Measurements from ENCODE around the gene CSTPP1.
"Not testable (repeated sequence)": the region's sequence is repeated elsewhere in the genome, so short reads cannot be mapped to it uniquely, and the experiment has no call there.

Gene CSTPP1

GRCh38 chr11:47187723-47188122 is 251.2 kb downstream of the CSTPP1 start:
- DNase-seq (ENCODE audit: extremely low read depth, low read depth): no peak
- TF ChIP-seq CTCF (IDR thresholded peaks at IDR 0.05; ENCODE audit: low read depth, low read length): no peak

DNA sequence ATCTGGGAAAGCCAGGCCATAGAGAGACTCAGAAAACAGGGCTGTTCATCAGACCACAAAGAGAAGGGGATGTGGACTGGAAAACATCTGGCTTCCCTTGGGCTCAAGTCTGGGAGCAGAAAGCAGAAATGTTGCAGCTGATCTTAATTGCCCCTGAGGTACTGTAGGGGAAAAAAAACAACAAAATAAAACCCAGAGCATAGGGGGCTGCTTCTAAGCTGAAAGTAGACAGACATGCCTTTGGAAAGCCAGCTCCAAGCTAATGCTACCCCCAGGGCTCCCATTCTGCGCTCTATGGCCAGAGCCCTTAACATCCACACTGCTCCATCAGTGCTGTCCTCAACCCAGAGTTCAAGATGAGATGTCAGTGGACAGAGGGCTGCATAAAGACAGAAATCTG is 251.7 kb downstream of the CSTPP1 start:
- DNase-seq (ENCODE audit: extremely low read depth, low read depth): no peak
- TF ChIP-seq CTCF (IDR thresholded peaks at IDR 0.05; ENCODE audit: low read depth, low read length): no peak

GRCh38 chr11:47189100-47189834 is 252.7 kb downstream of the CSTPP1 start:
- no peak for TF ChIP-seq CTCF (IDR thresholded peaks at IDR 0.05; ENCODE audit: low read depth, low read length)
- DNase-seq (ENCODE audit: extremely low read depth, low read depth): no peak

DNA sequence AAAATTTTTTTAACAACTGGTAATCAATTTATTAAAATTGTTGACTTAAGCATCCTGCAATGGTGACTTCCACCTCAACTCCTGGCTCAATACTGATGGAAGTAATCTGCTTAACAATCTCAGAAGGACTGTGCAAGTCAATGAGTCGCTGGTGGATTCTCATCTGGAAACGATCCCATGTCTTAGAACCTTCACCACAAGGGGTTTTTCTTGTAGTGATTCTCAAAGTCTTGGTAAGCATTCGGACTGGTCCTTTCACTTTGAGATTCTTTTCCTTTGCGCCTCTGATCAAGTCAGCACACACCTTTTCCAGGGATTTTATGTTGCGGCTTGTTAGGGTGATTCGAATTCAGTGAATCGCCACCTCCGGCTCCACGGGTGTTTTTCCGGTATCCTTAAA is 254.6 kb downstream of the CSTPP1 start:
- not testable (repeated sequence) for DNase-seq (ENCODE audit: extremely low read depth, low read depth)

- TF ChIP-seq CTCF (IDR thresholded peaks at IDR 0.05; ENCODE audit: low read depth, low read length): no peak
- no peak for DNase-seq (ENCODE audit: extremely low read depth, low read depth)
These were observed 255.6 kb downstream of the CSTPP1 start for GRCh38 chr11:47192111-47192510.

DNA sequence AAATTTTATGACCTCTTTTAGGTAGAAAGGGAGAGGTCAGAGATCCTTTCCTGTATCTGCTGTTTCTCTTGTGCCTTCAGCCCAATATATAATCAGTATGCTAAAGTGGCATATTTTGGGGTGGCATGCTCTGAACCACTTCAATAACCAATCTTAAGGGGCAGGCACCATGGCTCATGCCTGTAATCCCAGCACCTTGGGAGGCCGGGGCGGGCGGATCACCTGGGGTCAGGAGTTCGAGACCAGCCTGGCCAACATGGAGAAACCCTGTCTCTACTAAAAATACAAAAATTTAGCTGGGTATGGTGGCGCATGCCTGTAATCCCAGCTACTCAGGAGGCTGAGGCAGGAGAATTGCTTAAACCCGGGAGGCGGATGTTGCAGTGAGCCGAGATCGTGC is 261.6 kb downstream of the CSTPP1 start:
- not testable (repeated sequence) for DNase-seq (ENCODE audit: extremely low read depth, low read depth)

DNA sequence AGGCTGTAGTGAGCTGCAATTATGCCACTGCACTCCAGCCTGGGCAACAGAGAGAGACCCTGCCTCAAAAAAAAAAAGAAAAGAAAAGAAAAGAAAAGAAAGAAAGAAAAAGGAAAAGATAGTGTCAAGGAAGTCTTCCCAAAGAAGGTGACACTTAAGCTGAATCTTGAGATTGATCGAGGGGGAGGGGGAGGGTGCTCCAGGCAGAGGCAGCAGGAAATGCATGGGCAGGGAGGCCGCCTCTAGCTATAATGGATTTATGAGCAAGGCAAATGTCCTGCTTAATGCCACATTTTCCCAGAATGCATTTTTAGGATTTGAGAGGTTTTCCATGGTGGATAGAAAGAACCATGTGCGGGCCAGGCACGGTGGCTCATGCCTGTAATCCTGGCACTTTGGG is 264.5 kb downstream of the CSTPP1 start:
- no peak for TF ChIP-seq CTCF (IDR thresholded peaks at IDR 0.05; ENCODE audit: low read depth, low read length)
- no peak for DNase-seq (ENCODE audit: extremely low read depth, low read depth)

DNA sequence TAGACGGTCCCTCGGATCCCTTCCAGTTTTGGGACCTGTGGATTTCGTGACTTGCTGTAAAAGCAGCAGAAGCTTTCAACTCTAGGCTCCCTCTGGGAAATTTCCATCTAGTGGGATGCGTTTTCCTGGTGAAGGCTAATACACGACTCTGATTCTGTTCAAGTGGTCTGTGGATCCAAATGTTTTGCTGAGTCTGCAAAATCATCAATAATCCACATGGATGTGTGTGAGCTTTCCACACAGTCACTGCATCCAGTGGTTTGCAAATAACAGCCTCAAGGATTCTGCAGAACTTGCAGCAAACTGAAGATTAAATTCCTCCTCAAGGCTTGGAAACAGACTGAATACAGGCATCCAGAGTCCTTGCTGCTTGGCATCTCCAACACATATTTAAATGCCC is 266.0 kb downstream of the CSTPP1 start:
- TF ChIP-seq CTCF (IDR thresholded peaks at IDR 0.05; ENCODE audit: low read depth, low read length): no peak

More for the DNA sequence above, 266.0 kb downstream of the CSTPP1 start:
- no peak for DNase-seq (ENCODE audit: extremely low read depth, low read depth)

Measured in AG09319 (cell line).